Sigmoid colon (tissue), 4 donors: Measurements from ENCODE around the gene TTC33.

Source experiments
- POLR2AphosphoS5 ChIP-seq, 4 donors: sonication (generic); formaldehyde crosslinking; IDR thresholded peaks; one replicate each; pipeline ENCODE4 v1.6.1; 2017; ENCODE audit warnings: antibody characterized with exemption in 4 of 4
- TF ChIP-seq, protein P1 (sequence below), 4 experiments: fragments of 450-650 bp in 3 of 4; fragments of 200-600 bp in 1 of 4; IDR thresholded peaks; one replicate each; pipeline ENCODE4 v1.5.1; 2016 to 2019; ENCODE audit warnings: antibody characterized with exemption in 4 of 4, mild to moderate bottlenecking in 3 of 4, moderate library complexity in 2 of 4

DNA sequence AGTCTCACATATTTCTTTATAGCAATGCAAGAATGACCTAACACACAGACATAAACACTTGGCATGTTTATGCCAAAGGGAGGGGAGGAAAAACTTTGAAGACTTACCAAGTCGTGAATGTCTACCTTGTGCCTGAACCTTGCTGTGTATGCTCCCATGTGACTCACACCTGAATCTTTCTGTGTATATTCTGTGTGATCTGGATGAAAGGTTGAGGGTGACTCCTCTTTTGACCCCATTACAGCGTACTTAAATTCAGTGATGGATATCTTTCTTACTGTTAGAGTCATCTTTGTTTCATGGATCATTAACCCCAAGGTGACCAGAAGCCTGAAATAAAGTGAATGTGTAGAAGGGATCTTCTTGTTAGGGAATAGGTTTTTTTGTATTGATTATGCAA, 129.0 kb downstream of the TTC33 start:
- TF ChIP-seq, protein P1, sequence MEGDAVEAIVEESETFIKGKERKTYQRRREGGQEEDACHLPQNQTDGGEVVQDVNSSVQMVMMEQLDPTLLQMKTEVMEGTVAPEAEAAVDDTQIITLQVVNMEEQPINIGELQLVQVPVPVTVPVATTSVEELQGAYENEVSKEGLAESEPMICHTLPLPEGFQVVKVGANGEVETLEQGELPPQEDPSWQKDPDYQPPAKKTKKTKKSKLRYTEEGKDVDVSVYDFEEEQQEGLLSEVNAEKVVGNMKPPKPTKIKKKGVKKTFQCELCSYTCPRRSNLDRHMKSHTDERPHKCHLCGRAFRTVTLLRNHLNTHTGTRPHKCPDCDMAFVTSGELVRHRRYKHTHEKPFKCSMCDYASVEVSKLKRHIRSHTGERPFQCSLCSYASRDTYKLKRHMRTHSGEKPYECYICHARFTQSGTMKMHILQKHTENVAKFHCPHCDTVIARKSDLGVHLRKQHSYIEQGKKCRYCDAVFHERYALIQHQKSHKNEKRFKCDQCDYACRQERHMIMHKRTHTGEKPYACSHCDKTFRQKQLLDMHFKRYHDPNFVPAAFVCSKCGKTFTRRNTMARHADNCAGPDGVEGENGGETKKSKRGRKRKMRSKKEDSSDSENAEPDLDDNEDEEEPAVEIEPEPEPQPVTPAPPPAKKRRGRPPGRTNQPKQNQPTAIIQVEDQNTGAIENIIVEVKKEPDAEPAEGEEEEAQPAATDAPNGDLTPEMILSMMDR (IDR thresholded peaks at IDR 0.05): no peak
- TF ChIP-seq POLR2AphosphoS5 (IDR thresholded peaks at IDR 0.05): no peak
